Neural progenitor cell (in vitro differentiated cells): ENCODE results near the gene MACO1.

ENCODE experiments used
- EZH2 ChIP-seq: fragments of 200-600 bp; sonication (generic); IDR thresholded peaks from 2 replicates; pipeline ENCODE4 v1.6.1; 2017; ENCODE audit warnings: antibody characterized with exemption, mild to moderate bottlenecking, moderate library complexity
- TF ChIP-seq, protein P1 (sequence below): fragments of 200-600 bp; sonication (generic); IDR thresholded peaks from 2 replicates; pipeline ENCODE4 v1.5.1; 2017; ENCODE audit warnings: antibody characterized with exemption, mild to moderate bottlenecking

DNA sequence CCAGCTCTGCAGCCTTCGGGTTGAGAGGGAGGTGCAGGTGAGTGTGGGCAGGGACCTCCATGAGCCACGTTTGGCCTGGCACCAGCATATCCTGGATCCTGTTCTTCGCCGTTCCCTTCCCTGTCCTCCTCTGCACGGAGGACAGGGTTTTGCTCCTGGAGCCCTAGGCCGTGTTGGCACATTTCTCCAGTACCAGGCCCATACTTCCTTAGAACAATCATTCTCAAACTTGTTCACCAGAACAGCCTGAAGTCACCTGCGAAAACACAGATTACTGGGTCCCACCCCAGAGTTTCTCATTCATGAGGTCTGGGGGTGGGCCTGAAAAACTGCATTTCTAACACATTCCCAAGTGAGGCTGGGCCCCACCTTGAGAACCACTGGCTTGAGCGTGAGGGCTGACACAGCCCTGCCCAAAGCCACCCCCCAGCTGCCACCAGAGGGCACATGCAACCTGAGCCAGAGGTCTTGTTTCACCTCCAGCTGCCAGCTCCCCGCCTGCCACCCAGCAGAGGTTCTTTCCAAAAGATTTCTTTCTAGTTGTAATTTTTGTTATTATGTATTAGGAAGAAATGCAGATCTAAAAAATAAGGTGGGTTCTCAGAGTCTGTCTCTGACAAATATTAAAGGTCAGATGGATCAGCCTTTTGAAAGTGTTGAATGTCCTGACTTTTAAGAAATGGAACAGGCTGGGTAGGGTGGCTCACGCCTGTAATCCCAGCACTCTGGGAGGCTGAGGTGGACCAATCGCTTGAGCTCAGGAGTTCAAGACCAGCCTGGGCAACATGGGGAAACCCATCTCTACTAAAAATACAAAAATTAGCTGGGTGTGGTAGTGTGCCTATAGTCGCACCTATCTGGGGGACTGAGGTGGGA is 73.1 kb downstream of the MACO1 start:
- TF ChIP-seq, protein P1, sequence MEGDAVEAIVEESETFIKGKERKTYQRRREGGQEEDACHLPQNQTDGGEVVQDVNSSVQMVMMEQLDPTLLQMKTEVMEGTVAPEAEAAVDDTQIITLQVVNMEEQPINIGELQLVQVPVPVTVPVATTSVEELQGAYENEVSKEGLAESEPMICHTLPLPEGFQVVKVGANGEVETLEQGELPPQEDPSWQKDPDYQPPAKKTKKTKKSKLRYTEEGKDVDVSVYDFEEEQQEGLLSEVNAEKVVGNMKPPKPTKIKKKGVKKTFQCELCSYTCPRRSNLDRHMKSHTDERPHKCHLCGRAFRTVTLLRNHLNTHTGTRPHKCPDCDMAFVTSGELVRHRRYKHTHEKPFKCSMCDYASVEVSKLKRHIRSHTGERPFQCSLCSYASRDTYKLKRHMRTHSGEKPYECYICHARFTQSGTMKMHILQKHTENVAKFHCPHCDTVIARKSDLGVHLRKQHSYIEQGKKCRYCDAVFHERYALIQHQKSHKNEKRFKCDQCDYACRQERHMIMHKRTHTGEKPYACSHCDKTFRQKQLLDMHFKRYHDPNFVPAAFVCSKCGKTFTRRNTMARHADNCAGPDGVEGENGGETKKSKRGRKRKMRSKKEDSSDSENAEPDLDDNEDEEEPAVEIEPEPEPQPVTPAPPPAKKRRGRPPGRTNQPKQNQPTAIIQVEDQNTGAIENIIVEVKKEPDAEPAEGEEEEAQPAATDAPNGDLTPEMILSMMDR, result peak; percentile 69
- no peak for TF ChIP-seq EZH2
